Calu3 (cell line): ENCODE measurements around the gene CDK5R2. TPM values are rescaled to one million over a fixed set of nuclear protein-coding genes. Genes with fewer than 3 reads are reported as not detected.

Source experiments
- BruUV-seq: library from RNA; stranded (reverse); fragments of 400-500 nt; replicated peaks from 2 replicates; lab custom pipeline; 2021; lab: Mats Ljungman, UMichigan
- CTCF ChIA-PET: fragments of 300-600 bp; sonication (Branson Sonifier 250); formaldehyde crosslinking; loops from one replicate; lab custom pipeline; 2022; ENCODE audit warnings: antibody characterized with exemption; lab: Charles Lee
- DNase-seq: peaks from one replicate; pipeline ENCODE4 v3.0.0; 2022
- H3K27ac Mint-ChIP-seq: one replicate; pipeline ENCODE4 v1.8.0; 2022; ENCODE audit warnings: mixed read lengths; ENCODE audit not compliant: unreplicated experiment
- H3K27me3 Mint-ChIP-seq: one replicate; pipeline ENCODE4 v1.8.0; 2022; ENCODE audit warnings: mixed read lengths; ENCODE audit not compliant: unreplicated experiment
- H3K36me3 Mint-ChIP-seq: one replicate; pipeline ENCODE4 v1.8.0; 2022; ENCODE audit warnings: mild to moderate bottlenecking, moderate library complexity, mixed read lengths; ENCODE audit not compliant: insufficient read depth, unreplicated experiment
- H3K4me1 Mint-ChIP-seq: one replicate; pipeline ENCODE4 v1.8.0; 2022; ENCODE audit warnings: mild to moderate bottlenecking, low read depth, mixed read lengths; ENCODE audit not compliant: unreplicated experiment
- H3K4me3 Mint-ChIP-seq: one replicate; pipeline ENCODE4 v1.8.0; 2022; ENCODE audit warnings: mild to moderate bottlenecking, low read depth, moderate library complexity, mixed read lengths; ENCODE audit not compliant: unreplicated experiment
- H3K9me3 Mint-ChIP-seq: one replicate; pipeline ENCODE4 v1.8.0; 2022; ENCODE audit warnings: low read depth, mixed read lengths; ENCODE audit not compliant: unreplicated experiment
- CTCF ChIP-seq: fragments of 200-600 bp; IDR thresholded peaks from one replicate; pipeline ENCODE4 v1.8.0; 2022; ENCODE audit warnings: antibody characterized with exemption; ENCODE audit not compliant: unreplicated experiment
- intact Hi-C: fragments of 100-400 bp; cut with micrococcal nuclease; formaldehyde crosslinking; loops from one replicate; pipeline ENCODE4 v1.10.0; 2022; ENCODE audit not compliant: unreplicated experiment
- microRNA-seq: library from miRNA; unstranded; fragments of <30 nt; microRNA quantifications from one replicate; pipeline ENCODE4 v1.2.0, GENCODE V29; 2022
- total RNA-seq: library from RNA; stranded (reverse); gene quantifications from 2 replicates; pipeline ENCODE4 v1.2.3, GENCODE V29; 2022

CDK5R2 gene
- total RNA-seq, 1 experiment from 2014 or later = 0.59 TPM

- Mint-ChIP-seq H3K4me1 (no peaks in the 10 kb centered on the region), H3K36me3 (no peaks in the 10 kb centered on the region), H3K27me3 (peaks cover 40% of the 10 kb centered on the region), H3K9me3 (no peaks in the 10 kb centered on the region), H3K27ac (no peak overlapping the region), H3K4me3 (no peak overlapping the region)
- CTCF ChIA-PET = interaction anchor here (0.6 to 1.6 kb wide), 11 partner anchors 9 to 160 kb away, joined by 3 to 14 read pairs (median 5); partner anchors contain the start of gene SLC23A3
- no TSS peak for BruUV-seq
- intact Hi-C loops = loop anchor here (1.0 to 5.0 kb wide), 2 partner anchors 112 to 145 kb away; no protein-coding TSS in a partner anchor
- peak; percentile 73 for DNase-seq
- peak; percentile 71 for TF ChIP-seq CTCF
Observed at GRCh38 chr2:219010162-219010756, 50.8 kb downstream of the CDK5R2 start.

- Mint-ChIP-seq H3K4me3 (no peak overlapping the region), H3K27me3 (peaks cover 40% of the 10 kb centered on the region), H3K9me3 (no peaks in the 10 kb centered on the region), H3K27ac (no peak overlapping the region), H3K4me1 (no peaks in the 10 kb centered on the region), H3K36me3 (no peaks in the 10 kb centered on the region)
- DNase-seq = no peak
- intact Hi-C loops = loop anchor here (1.0 to 5.0 kb wide), 2 partner anchors 111 to 144 kb away; no protein-coding TSS in a partner anchor
- no TSS peak for BruUV-seq
- CTCF ChIA-PET = interaction anchor here (0.6 to 1.6 kb wide), 4 partner anchors 9 to 159 kb away, joined by 4 to 10 read pairs (median 6); partner anchors contain the start of gene SLC23A3
- no peak for TF ChIP-seq CTCF
Observed at GRCh38 chr2:219010873-219011272, 51.4 kb downstream of the CDK5R2 start.

Small RNA genes within 50 kb of the gene (microRNA-seq; reads per million reads assigned to microRNA genes)
- gene MIR375 = 2,608 reads per million, percentile 87 among the genes with 10 or more reads in this experiment

Other genes with a start within 250 kb of the CDK5R2 start
- 67.3 and 75.5 TPM in 2 replicates for gene TTLL4, start 248.8 kb upstream of the CDK5R2 start, total RNA-seq
- 11.8 and 12.2 TPM in 2 replicates for gene CYP27A1, start 177.5 kb upstream of the CDK5R2 start, total RNA-seq
- not detected in 2 replicates for gene PRKAG3, start 127.9 kb upstream of the CDK5R2 start, total RNA-seq
- not detected in 2 replicates for gene WNT6, start 99.9 kb upstream of the CDK5R2 start, total RNA-seq
- gene WNT10A, start 78.8 kb upstream of the CDK5R2 start, total RNA-seq = 2.4 and 3.4 TPM in 2 replicates
- not detected in 2 replicates for gene FEV, start 25.5 kb downstream of the CDK5R2 start, total RNA-seq
- not detected in 2 replicates for gene CRYBA2, start 33.8 kb downstream of the CDK5R2 start, total RNA-seq
- gene CFAP65, start 81.8 kb downstream of the CDK5R2 start, total RNA-seq = 0.68 and 1.3 TPM in 2 replicates
- gene IHH, start 101.3 kb downstream of the CDK5R2 start, total RNA-seq = 9.0 and 15.8 TPM in 2 replicates
- 12.1 and 12.4 TPM in 2 replicates for gene NHEJ1, start 201.1 kb downstream of the CDK5R2 start, total RNA-seq
- 4.4 and 6.0 TPM in 2 replicates for gene SLC23A3, start 210.4 kb downstream of the CDK5R2 start, total RNA-seq
- 40.6 and 42.9 TPM in 2 replicates for gene CNPPD1, start 217.3 kb downstream of the CDK5R2 start, total RNA-seq
- gene RETREG2, start 218.6 kb downstream of the CDK5R2 start, total RNA-seq = 67.9 and 69.7 TPM in 2 replicates
- 25.7 and 30.0 TPM in 2 replicates for gene ZFAND2B, start 247.1 kb downstream of the CDK5R2 start, total RNA-seq